A673 (cell line): Measurements from ENCODE around the gene SMOC1. TPM values are rescaled to one million over a fixed set of nuclear protein-coding genes. Genes with fewer than 3 reads are reported as not detected.

Experiments used
- BruUV-seq: library from RNA; stranded (reverse); fragments of 400-500 nt; replicated peaks from 2 replicates; lab custom pipeline; 2021; lab: Mats Ljungman, UMichigan
- CTCF ChIA-PET: fragments of 300-600 bp; sonication (Branson Sonifier 250); formaldehyde crosslinking; loops from one replicate; lab custom pipeline; 2022; ENCODE audit warnings: antibody characterized with exemption; lab: Charles Lee
- POLR2A ChIA-PET: fragments of 300-600 bp; sonication (Branson Sonifier 250); formaldehyde crosslinking; loops from one replicate; lab custom pipeline; 2022; ENCODE audit warnings: antibody characterized with exemption; ENCODE audit not compliant: low non-redundant PET; lab: Charles Lee
- DNase-seq: peaks from one replicate; pipeline ENCODE4 v3.0.0-alpha.2; 2015; ENCODE audit warnings: low spot score
- H3K27ac ChIP-seq: fragments of 200-600 bp; sonication (generic); 2 replicates; pipeline ENCODE4 v1.5.1; 2016; ENCODE audit warnings: mixed run types, low read depth, mild to moderate bottlenecking, mixed read lengths, antibody characterized with exemption, low read length; ENCODE audit not compliant: poor library complexity, severe bottlenecking
- H3K27me3 ChIP-seq: fragments of 200-600 bp; sonication (generic); replicated peaks from 2 replicates; pipeline ENCODE4 v1.6.1; 2017; ENCODE audit warnings: mixed run types, low read depth, mild to moderate bottlenecking, mixed read lengths, antibody characterized with exemption, low read length; ENCODE audit not compliant: insufficient read depth, poor library complexity
- H3K36me3 ChIP-seq: fragments of 200-600 bp; sonication (generic); 2 replicates; pipeline ENCODE4 v1.6.1; 2016; ENCODE audit warnings: mixed run types, mild to moderate bottlenecking, mixed read lengths, antibody characterized with exemption, low read length; ENCODE audit not compliant: insufficient read depth, poor library complexity, severe bottlenecking
- H3K4me1 ChIP-seq: fragments of 200-600 bp; sonication (generic); 2 replicates; pipeline ENCODE4 v1.6.1; 2017; ENCODE audit warnings: mixed run types, mild to moderate bottlenecking, mixed read lengths, antibody characterized with exemption, low read length; ENCODE audit not compliant: insufficient read depth, poor library complexity, severe bottlenecking
- H3K4me3 ChIP-seq: fragments of 200-600 bp; sonication (generic); 2 replicates; pipeline ENCODE4 v1.5.1; 2016; ENCODE audit warnings: low read depth, mixed run types, mild to moderate bottlenecking, mixed read lengths, low read length; ENCODE audit not compliant: poor library complexity, severe bottlenecking
- H3K9me3 ChIP-seq: fragments of 200-600 bp; sonication (generic); 2 replicates; pipeline ENCODE4 v1.6.1; 2016; ENCODE audit warnings: mixed run types, low read depth, mild to moderate bottlenecking, mixed read lengths, antibody characterized with exemption, low read length; ENCODE audit not compliant: poor library complexity, severe bottlenecking
- EZH2 ChIP-seq: fragments of 200-600 bp; sonication (generic); IDR thresholded peaks from 2 replicates; pipeline ENCODE4 v1.6.1; 2017; ENCODE audit warnings: borderline replicate concordance, low read depth, mild to moderate bottlenecking, mixed read lengths, antibody characterized with exemption, low read length; ENCODE audit not compliant: poor library complexity, severe bottlenecking
- intact Hi-C: fragments of 100-400 bp; cut with micrococcal nuclease; formaldehyde crosslinking; loops from one replicate; pipeline ENCODE4 v1.10.0; 2022; ENCODE audit not compliant: unreplicated experiment
- total RNA-seq: library from RNA; stranded (reverse); gene quantifications from 2 replicates; pipeline ENCODE4 v1.2.3, GENCODE V29; 2021
- TF ChIP-seq, protein P1 (sequence below): fragments of 300-800, 200-600 bp; sonication (generic); conservative IDR thresholded peaks from 2 replicates; pipeline ENCODE4 v1.5.1; 2017; ENCODE audit warnings: low read depth, mild to moderate bottlenecking, antibody characterized with exemption, low read length, moderate library complexity, mixed read lengths

SMOC1 gene
- total RNA-seq, 1 experiment from 2014 or later, result not detected

DNA sequence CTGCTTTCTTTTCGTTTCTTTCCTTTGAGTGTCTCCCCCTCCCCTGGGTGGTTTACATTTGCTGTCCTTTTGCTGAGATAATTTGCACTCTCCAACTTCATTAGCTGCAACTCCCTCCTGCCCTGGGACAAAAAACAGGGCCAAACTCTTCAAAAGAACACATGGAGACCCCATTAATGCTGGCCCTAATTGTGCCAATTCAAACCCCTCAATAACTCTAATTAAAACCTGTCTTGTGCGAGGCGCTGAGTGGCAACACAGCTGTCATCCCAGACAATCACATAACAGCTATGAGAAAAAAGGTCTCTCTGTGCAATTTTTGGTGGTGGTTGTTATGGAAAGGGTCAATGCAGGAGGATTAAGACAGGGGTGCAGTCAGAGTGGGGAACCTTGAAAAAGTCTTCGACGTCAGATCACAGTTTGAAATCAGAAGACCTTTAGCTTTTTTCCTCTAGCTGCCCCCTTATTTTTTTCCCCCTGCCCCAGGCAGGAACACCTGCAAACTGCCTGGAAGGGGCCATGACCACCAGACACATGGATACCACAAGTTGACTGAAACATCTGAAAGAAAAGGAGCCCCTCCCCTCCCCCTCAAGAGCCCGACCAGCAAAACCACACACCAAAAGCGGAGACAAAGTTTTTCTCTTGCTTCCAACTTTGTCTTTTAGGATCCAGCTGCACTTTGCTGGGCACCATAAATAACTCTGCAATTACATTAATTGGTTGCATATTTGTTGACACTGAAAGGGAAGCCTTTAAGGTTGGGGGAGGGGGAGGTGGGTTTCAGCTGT lies 26.5 kb upstream of the SMOC1 start:
- intact Hi-C loops, result no loop called here
- H3K4me1 ChIP-seq, result no peaks in the 10 kb centered on the region
- H3K27ac ChIP-seq, result no peak overlapping the region
- peaks cover 15% of the 10 kb centered on the region for H3K27me3 ChIP-seq
- no TSS peak for BruUV-seq
- H3K4me3 ChIP-seq, result no peak overlapping the region
- H3K9me3 ChIP-seq, result no peaks in the 10 kb centered on the region
- ChIA-PET CTCF (no interaction called here), POLR2A (no interaction called here)
- no peak for DNase-seq
- TF ChIP-seq, protein P1, sequence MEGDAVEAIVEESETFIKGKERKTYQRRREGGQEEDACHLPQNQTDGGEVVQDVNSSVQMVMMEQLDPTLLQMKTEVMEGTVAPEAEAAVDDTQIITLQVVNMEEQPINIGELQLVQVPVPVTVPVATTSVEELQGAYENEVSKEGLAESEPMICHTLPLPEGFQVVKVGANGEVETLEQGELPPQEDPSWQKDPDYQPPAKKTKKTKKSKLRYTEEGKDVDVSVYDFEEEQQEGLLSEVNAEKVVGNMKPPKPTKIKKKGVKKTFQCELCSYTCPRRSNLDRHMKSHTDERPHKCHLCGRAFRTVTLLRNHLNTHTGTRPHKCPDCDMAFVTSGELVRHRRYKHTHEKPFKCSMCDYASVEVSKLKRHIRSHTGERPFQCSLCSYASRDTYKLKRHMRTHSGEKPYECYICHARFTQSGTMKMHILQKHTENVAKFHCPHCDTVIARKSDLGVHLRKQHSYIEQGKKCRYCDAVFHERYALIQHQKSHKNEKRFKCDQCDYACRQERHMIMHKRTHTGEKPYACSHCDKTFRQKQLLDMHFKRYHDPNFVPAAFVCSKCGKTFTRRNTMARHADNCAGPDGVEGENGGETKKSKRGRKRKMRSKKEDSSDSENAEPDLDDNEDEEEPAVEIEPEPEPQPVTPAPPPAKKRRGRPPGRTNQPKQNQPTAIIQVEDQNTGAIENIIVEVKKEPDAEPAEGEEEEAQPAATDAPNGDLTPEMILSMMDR, result no peak
- TF ChIP-seq EZH2, result no peak
- no peaks in the 10 kb centered on the region for H3K36me3 ChIP-seq

DNA sequence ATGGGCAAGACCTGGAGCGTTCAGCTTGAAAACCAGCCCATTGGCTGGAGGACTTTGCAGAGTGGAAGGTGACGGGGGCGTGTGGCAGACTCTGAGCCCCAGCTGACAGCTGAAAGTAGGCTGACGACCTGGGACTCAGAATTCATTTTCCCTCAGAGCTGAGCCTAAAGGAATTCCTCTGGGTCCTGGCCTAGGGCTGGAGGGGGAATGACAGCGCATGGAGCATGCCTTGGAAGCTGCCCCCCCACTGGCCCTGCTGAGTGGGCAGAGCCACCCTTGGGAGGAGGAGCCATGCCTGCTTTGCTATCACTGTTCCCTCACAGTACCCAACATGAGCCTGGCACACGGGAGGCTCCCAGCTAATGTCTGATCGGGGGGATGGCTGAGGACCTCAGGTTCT lies 25.4 kb upstream of the SMOC1 start:
- POLR2A ChIA-PET, result no interaction called here
- TF ChIP-seq, protein P1, result no peak
- TF ChIP-seq EZH2, result no peak
- peaks cover 10% of the 10 kb centered on the region for H3K27me3 ChIP-seq
- no peaks in the 10 kb centered on the region for H3K36me3 ChIP-seq
- no peaks in the 10 kb centered on the region for H3K4me1 ChIP-seq
- H3K27ac ChIP-seq, result no peak overlapping the region
- no peaks in the 10 kb centered on the region for H3K9me3 ChIP-seq
- CTCF ChIA-PET, result no interaction called here
- intact Hi-C loops, result no loop called here
- no peak for DNase-seq
- no TSS peak for BruUV-seq
- H3K4me3 ChIP-seq, result no peak overlapping the region

DNA sequence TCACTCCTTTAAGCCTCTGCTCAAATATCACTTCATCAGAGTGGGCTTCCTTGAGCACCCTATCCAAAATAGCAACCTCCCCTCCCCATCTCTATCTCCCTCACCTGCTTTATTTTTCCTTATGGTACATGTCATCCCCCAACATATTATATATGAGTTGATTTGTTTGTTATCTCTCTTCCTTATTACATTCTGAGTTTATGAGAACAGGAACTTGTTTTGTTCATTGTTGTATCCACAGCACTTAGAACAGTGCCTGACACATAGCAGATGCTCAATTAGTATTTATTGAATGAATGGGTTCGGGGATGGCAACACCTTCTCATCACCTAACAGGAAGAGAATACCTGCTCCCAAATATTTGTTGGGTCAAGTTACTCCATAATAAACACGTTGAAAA lies 24.6 kb upstream of the SMOC1 start:
- no peaks in the 10 kb centered on the region for H3K4me1 ChIP-seq
- peaks cover 10% of the 10 kb centered on the region for H3K27me3 ChIP-seq
- no peak overlapping the region for H3K27ac ChIP-seq
- intact Hi-C loops, result no loop called here
- ChIA-PET CTCF (no interaction called here), POLR2A (no interaction called here)
- no peaks in the 10 kb centered on the region for H3K9me3 ChIP-seq
- no peak for DNase-seq
- BruUV-seq, result no TSS peak
- TF ChIP-seq, protein P1, result no peak
- TF ChIP-seq EZH2, result no peak
- H3K36me3 ChIP-seq, result no peaks in the 10 kb centered on the region
- no peak overlapping the region for H3K4me3 ChIP-seq
